OCI-LY1 (cell line): ENCODE results near the gene C1QTNF6.

Experiments
- H2AFZ ChIP-seq: fragments of 200-600 bp; sonication (generic), shearing (Covaris generic); 2 replicates; pipeline ENCODE4 v1.6.0; 2014; ENCODE audit warnings: antibody characterized with exemption, mild to moderate bottlenecking, low read length
- H3F3A ChIP-seq: fragments of 200-600 bp; sonication (generic), shearing (Covaris generic); 2 replicates; pipeline ENCODE4 v1.6.0; 2014; ENCODE audit warnings: mild to moderate bottlenecking, antibody characterized with exemption, low read length, moderate library complexity; ENCODE audit not compliant: insufficient read depth
- H3K27ac ChIP-seq: fragments of 200-600 bp; sonication (generic); 2 replicates; pipeline ENCODE4 v1.5.1; 2014; ENCODE audit warnings: low read length, mixed run types, mild to moderate bottlenecking, low read depth; ENCODE audit not compliant: poor library complexity, severe bottlenecking
- H3K27me3 ChIP-seq: fragments of 200-600 bp; sonication (generic); 2 replicates; pipeline ENCODE4 v1.6.0; 2014; ENCODE audit warnings: antibody characterized with exemption, mild to moderate bottlenecking, low read length, moderate library complexity; ENCODE audit not compliant: insufficient read depth
- H3K36me3 ChIP-seq: fragments of 200-600 bp; sonication (generic); 2 replicates; pipeline ENCODE4 v1.6.1; 2014; ENCODE audit warnings: mild to moderate bottlenecking, antibody characterized with exemption, low read length, moderate library complexity, mixed read lengths; ENCODE audit not compliant: insufficient read depth
- H3K4me1 ChIP-seq: fragments of 200-600 bp; sonication (generic); 2 replicates; pipeline ENCODE4 v1.5.1; 2014; ENCODE audit warnings: mild to moderate bottlenecking, low read length, moderate library complexity; ENCODE audit not compliant: insufficient read depth, severe bottlenecking
- H3K4me2 ChIP-seq: fragments of 200-600 bp; sonication (generic), shearing (Covaris generic); 2 replicates; pipeline ENCODE4 v1.6.1; 2014; ENCODE audit warnings: low read length
- H3K4me3 ChIP-seq: fragments of 200-600 bp; sonication (generic); 2 replicates; pipeline ENCODE4 v1.5.1; 2014; ENCODE audit warnings: low read length, low read depth, mild to moderate bottlenecking, mixed read lengths; ENCODE audit not compliant: poor library complexity, severe bottlenecking
- H3K79me2 ChIP-seq: fragments of 200-600 bp; shearing (Covaris generic); 2 replicates; pipeline ENCODE4 v1.6.1; 2016; ENCODE audit warnings: mixed run types, low read length, mixed read lengths; ENCODE audit not compliant: insufficient read depth
- H3K9ac ChIP-seq: fragments of 200-600 bp; sonication (generic), shearing (Covaris generic); 2 replicates; pipeline ENCODE4 v1.6.1; 2014; ENCODE audit warnings: mild to moderate bottlenecking, low read length, mixed read lengths
- H3K9me2 ChIP-seq: fragments of 200-600 bp; sonication (generic), shearing (Covaris generic); 2 replicates; pipeline ENCODE4 v1.6.1; 2014; ENCODE audit warnings: low read depth, mild to moderate bottlenecking, low read length, mixed read lengths
- H3K9me3 ChIP-seq: fragments of 200-600 bp; shearing (Covaris generic); 2 replicates; pipeline ENCODE4 v1.6.1; 2014; ENCODE audit warnings: low read length, mixed read lengths
- H4K20me1 ChIP-seq: fragments of 200-600 bp; sonication (generic), shearing (Covaris generic); 2 replicates; pipeline ENCODE4 v1.6.0; 2016; ENCODE audit warnings: mild to moderate bottlenecking, low read length; ENCODE audit not compliant: insufficient read depth
- EZH2 ChIP-seq: fragments of 200-600 bp; sonication (generic), shearing (Covaris generic); IDR thresholded peaks from 2 replicates; pipeline ENCODE4 v1.8.0; 2017; ENCODE audit warnings: borderline replicate concordance, mixed run types, mild to moderate bottlenecking, antibody characterized with exemption, low read length, moderate library complexity, mixed read lengths
- TF ChIP-seq, protein P1 (sequence below): fragments of 200-600 bp; sonication (generic), shearing (Covaris generic); IDR thresholded peaks from 2 replicates; pipeline ENCODE4 v1.5.1; 2017; ENCODE audit warnings: mild to moderate bottlenecking, antibody characterized with exemption, low read length, moderate library complexity, mixed read lengths

The C1QTNF6 gene

DNA sequence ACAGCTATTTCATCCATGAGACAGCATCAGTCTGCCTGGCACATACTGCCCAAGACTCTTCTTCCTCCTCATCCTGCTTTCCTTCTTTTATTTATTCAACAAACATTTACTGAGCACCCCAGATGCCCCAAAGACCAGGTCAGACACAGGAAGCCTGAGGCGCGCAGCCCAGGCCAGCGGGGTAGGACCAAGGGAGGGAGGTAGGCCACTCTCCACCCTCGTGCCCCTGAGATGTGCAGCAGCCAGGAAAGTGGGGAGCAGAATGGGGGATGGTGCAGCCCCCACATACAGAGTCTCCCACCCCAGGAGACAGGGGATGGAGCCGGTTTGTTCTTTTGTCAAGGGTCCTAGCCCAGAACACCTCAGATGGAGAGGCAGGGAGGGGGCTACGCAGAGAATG lies 34.1 kb downstream of the C1QTNF6 start:
- no peak overlapping the region for H3K4me3 ChIP-seq
- no peaks in the 10 kb centered on the region for H3F3A ChIP-seq
- no peaks in the 10 kb centered on the region for H3K4me1 ChIP-seq
- H3K36me3 ChIP-seq = no peaks in the 10 kb centered on the region
- no peaks in the 10 kb centered on the region for H3K9me2 ChIP-seq
- H3K27ac ChIP-seq = no peak overlapping the region
- TF ChIP-seq, protein P1, sequence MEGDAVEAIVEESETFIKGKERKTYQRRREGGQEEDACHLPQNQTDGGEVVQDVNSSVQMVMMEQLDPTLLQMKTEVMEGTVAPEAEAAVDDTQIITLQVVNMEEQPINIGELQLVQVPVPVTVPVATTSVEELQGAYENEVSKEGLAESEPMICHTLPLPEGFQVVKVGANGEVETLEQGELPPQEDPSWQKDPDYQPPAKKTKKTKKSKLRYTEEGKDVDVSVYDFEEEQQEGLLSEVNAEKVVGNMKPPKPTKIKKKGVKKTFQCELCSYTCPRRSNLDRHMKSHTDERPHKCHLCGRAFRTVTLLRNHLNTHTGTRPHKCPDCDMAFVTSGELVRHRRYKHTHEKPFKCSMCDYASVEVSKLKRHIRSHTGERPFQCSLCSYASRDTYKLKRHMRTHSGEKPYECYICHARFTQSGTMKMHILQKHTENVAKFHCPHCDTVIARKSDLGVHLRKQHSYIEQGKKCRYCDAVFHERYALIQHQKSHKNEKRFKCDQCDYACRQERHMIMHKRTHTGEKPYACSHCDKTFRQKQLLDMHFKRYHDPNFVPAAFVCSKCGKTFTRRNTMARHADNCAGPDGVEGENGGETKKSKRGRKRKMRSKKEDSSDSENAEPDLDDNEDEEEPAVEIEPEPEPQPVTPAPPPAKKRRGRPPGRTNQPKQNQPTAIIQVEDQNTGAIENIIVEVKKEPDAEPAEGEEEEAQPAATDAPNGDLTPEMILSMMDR = no peak
- TF ChIP-seq EZH2 = no peak
- H3K9me3 ChIP-seq = peaks cover 9% of the 10 kb centered on the region; the same call in 1 of the 2 replicates
- H2AFZ ChIP-seq = no peak overlapping the region
- no peak overlapping the region for H3K9ac ChIP-seq
- no peaks in the 10 kb centered on the region for H4K20me1 ChIP-seq
- no peak overlapping the region for H3K4me2 ChIP-seq
- H3K27me3 ChIP-seq = peaks cover 21% of the 10 kb centered on the region; the same call in 1 of the 2 replicates
- H3K79me2 ChIP-seq = no peaks in the 10 kb centered on the region

DNA sequence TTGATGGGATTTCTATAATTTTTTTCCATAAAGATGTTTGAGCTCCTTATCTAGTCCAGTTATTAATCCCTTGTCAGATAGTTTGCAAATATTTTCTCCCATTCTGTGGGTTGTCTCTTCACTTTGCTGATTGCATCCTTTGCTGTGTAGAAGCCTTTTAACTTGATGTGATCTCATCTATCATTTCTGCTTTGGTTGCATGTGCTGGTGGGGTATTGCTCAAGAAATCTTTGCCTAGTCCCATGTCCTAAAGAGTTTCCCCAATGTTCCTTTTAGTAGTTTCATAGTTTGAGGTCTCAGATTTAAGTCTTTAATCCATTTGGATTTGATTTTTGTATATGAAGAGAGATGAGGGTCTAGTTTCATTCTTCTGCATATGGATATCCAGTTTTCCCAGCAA lies 36.6 kb downstream of the C1QTNF6 start:
- H3K27ac ChIP-seq = no peak overlapping the region
- no peaks in the 10 kb centered on the region for H3K4me1 ChIP-seq
- H2AFZ ChIP-seq = no peak overlapping the region
- no peaks in the 10 kb centered on the region for H3K36me3 ChIP-seq
- H4K20me1 ChIP-seq = no peaks in the 10 kb centered on the region
- H3K9me2 ChIP-seq = no peaks in the 10 kb centered on the region
- no peaks in the 10 kb centered on the region for H3K79me2 ChIP-seq
- peaks cover 9% of the 10 kb centered on the region; the same call in 1 of the 2 replicates for H3K9me3 ChIP-seq
- TF ChIP-seq EZH2 = no peak
- TF ChIP-seq, protein P1 = no peak
- no peak overlapping the region for H3K4me3 ChIP-seq
- H3F3A ChIP-seq = no peaks in the 10 kb centered on the region
- no peak overlapping the region for H3K9ac ChIP-seq
- H3K4me2 ChIP-seq = no peak overlapping the region
- peaks cover 15% of the 10 kb centered on the region; the same call in 1 of the 2 replicates for H3K27me3 ChIP-seq

DNA sequence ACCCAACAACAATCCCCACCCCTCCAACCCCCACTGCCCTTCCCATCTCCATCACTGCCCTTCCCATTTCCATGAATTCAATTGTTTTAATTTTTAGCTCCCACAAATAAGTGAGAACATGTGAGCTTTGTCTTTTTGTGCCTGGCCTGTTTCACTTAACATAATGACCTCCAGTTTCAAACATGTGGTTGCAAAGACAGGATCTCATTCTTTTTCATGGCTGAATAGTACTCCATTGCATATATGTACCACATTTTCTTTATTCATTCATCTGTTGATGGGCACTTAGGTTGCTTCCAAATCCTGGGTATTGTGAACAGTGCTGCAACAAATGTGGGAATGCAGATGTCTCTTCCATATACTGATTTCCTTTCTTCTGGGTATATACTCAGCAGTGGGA lies 37.3 kb downstream of the C1QTNF6 start:
- H3F3A ChIP-seq = no peaks in the 10 kb centered on the region
- no peak for TF ChIP-seq EZH2
- TF ChIP-seq, protein P1 = no peak
- H3K27ac ChIP-seq = no peak overlapping the region
- H2AFZ ChIP-seq = no peak overlapping the region
- no peak overlapping the region for H3K4me3 ChIP-seq
- no peak overlapping the region for H3K4me2 ChIP-seq
- H3K36me3 ChIP-seq = no peaks in the 10 kb centered on the region
- H3K9me3 ChIP-seq = peaks cover 9% of the 10 kb centered on the region; the same call in 1 of the 2 replicates
- no peak overlapping the region for H3K9ac ChIP-seq
- no peaks in the 10 kb centered on the region for H3K9me2 ChIP-seq
- H4K20me1 ChIP-seq = no peaks in the 10 kb centered on the region
- H3K27me3 ChIP-seq = peaks cover 11% of the 10 kb centered on the region; the same call in 1 of the 2 replicates
- no peaks in the 10 kb centered on the region for H3K4me1 ChIP-seq
- no peaks in the 10 kb centered on the region for H3K79me2 ChIP-seq
